ENCODE results near the gene PRM3.

DNA sequence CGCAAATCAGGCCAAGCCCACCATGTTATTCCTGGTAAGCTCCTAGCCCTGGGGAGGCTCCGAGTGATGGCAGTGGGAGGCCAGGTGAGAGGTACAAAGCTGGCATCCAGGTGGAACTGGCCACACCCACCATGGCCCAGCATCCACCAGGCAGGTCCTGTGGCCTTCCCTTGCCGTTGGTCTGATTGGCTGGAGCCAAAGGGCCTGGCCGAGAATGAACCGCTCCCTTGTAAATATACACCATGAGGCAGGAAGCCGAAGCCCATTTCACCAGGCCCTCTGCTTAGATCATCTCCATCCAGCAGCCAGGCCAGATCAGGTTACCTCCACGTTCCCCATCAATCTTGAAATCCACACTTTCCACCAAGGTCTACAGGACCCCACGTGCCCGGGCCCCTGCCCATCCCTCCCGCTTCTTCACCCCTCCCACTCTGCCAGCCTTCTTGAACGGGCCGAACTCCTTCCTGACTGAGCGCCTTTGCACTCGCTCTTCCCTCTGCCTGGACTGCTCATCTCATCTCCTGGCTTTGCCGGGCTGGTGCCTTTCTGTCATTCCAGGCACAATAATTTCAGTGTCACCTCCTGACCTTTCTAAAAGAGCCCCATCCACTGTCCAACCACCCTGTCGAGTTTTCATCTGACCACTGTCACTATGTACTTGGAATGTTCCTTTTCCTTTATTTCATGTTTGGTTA lies 23.2 kb downstream of the PRM3 start:
- TF ChIP-seq L3MBTL2 (conservative IDR thresholded peaks at IDR 0.05): no peak
- no peak for TF ChIP-seq TARDBP (IDR thresholded peaks at IDR 0.05)
- no peak for TF ChIP-seq ELF4 (IDR thresholded peaks at IDR 0.05)
- TF ChIP-seq HDGF (IDR thresholded peaks at IDR 0.05; ENCODE audit: borderline replicate concordance): no peak
- no peak for TF ChIP-seq SP1 (IDR thresholded peaks at IDR 0.05)
- TF ChIP-seq CTBP1 (IDR thresholded peaks at IDR 0.05; ENCODE audit: borderline replicate concordance): no peak
- no peak for TF ChIP-seq PKNOX1 (IDR thresholded peaks at IDR 0.05)
